BE2C (cell line): Measurements from ENCODE around the gene THOC5.
"Not testable (repeated sequence)": the region's sequence is repeated elsewhere in the genome, so short reads cannot be mapped to it uniquely, and the experiment has no call there.

ENCODE experiments used
- DNase-seq: peaks from one replicate; pipeline ENCODE4 v3.0.0-alpha.2; 2020
- H3K27me3 ChIP-seq: fragments of 250-450 bp; sonication (Bioruptor Pico); 2 replicates; pipeline ENCODE4 v1.5.1; 2020; ENCODE audit warnings: mild to moderate bottlenecking
- H3K36me3 ChIP-seq: fragments of 250-450 bp; sonication (Bioruptor Pico); 2 replicates; pipeline ENCODE4 v1.5.1; 2020; ENCODE audit warnings: mild to moderate bottlenecking
- H3K4me1 ChIP-seq: fragments of 250-450 bp; sonication (Bioruptor Pico); 2 replicates; pipeline ENCODE4 v1.5.1; 2020
- H3K4me3 ChIP-seq: 2 replicates; pipeline ENCODE4 v1.5.1; 2011; ENCODE audit warnings: low read depth, low read length
- H3K9me3 ChIP-seq: fragments of 250-450 bp; sonication (Bioruptor Pico); 2 replicates; pipeline ENCODE4 v1.5.1; 2020
- TF ChIP-seq, protein P1 (sequence below): IDR thresholded peaks from 2 replicates; pipeline ENCODE4 v1.5.1; 2012; ENCODE audit warnings: mild to moderate bottlenecking, low read depth, low read length

The THOC5 gene

DNA sequence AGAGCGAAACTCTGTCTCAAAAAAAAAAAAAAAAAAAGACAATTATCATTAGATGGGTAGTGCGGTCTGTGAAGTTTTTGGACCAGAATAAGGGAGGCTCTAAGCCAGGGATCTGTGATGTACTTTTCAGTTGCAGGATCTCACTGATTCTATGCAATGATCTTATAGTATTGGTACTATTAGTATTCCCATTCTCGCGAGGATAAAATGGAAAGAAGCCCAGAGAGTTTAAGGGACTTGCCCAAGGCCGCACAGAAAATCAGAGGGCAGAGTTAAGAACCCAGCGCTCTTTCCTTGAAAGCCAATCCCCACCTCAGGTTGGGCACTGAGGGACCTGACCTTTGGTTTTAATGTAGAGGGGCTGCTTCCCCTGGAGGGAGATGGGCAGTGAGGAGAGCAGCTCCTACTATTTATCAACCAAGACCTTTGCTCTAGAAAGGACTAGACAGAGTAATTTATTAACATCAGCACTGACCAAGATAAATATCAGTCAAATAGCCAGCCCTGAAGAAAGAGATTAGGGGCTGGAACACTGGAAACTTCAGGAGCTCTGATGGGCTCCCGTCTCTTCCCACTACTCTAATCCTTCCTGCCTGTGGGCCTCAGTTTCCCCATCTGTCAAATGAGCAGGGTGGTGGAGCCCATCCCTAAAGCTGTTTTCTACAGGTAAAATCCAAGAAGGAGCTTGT lies 21.3 kb upstream of the THOC5 start:
- no peaks in the 10 kb centered on the region for H3K9me3 ChIP-seq

DNA sequence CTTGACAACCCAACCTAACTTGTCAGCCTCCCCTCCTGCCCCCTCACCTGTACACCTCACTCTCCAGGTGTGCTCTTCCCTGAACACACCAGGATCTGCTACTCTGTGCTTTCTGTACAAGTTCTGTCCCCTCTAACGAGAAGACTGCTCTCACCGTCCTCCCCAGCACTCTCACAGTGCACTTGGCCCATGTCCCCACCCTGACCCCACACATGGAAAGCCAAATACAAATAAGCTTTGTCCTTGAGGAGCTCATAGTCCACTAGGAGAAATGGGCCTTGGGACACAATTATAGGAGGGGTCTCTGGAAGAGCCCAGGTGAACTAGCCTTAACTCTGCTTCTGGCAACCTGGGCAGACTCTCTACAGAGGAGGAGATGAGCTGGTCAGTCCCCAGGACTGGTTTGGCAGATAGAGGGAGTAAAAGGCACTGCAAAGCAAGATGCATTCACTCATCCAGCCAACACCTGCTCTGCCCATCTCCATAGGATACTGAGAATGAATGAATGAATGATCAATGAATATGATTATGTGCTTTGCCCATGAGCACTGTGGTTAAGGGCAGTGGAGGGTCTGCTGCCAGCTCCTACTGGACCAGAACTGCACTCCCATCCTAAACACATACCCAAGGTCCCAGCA lies 17.5 kb upstream of the THOC5 start:
- Histone ChIP-seq H3K4me1 (no peaks in the 10 kb centered on the region), H3K9me3 (no peaks in the 10 kb centered on the region), H3K27me3 (no peaks in the 10 kb centered on the region), H3K4me3 (no peak overlapping the region), H3K36me3 (peaks cover 12% of the 10 kb centered on the region)
- TF ChIP-seq, protein P1, sequence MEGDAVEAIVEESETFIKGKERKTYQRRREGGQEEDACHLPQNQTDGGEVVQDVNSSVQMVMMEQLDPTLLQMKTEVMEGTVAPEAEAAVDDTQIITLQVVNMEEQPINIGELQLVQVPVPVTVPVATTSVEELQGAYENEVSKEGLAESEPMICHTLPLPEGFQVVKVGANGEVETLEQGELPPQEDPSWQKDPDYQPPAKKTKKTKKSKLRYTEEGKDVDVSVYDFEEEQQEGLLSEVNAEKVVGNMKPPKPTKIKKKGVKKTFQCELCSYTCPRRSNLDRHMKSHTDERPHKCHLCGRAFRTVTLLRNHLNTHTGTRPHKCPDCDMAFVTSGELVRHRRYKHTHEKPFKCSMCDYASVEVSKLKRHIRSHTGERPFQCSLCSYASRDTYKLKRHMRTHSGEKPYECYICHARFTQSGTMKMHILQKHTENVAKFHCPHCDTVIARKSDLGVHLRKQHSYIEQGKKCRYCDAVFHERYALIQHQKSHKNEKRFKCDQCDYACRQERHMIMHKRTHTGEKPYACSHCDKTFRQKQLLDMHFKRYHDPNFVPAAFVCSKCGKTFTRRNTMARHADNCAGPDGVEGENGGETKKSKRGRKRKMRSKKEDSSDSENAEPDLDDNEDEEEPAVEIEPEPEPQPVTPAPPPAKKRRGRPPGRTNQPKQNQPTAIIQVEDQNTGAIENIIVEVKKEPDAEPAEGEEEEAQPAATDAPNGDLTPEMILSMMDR, result no peak
- DNase-seq, result no peak

More for the DNA sequence above, 21.3 kb upstream of the THOC5 start:
- Histone ChIP-seq H3K36me3 (no peaks in the 10 kb centered on the region), H3K4me3 (no peak overlapping the region), H3K4me1 (peaks cover 2% of the 10 kb centered on the region; the same call in 1 of the 2 replicates), H3K27me3 (no peaks in the 10 kb centered on the region)
- TF ChIP-seq, protein P1, result no peak
- no peak for DNase-seq

DNA sequence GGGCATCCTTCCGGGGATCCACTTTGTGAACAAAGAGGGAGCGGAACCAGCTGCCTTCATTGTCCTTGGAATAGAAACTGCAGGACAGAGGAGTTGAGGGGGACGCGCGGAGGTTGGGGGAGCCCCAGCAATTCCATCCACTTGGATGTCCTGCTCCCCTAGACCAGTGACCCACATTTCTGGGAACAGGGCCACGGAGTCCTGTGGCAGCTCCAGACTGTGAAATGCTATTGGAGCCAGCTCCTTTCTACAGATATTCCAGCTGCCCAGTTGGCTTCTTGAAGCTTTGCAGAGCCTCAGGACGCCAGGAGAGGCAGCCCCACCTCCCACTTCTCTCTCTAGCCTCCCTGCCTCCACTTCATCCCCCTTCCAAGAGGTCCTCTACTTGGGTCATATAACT lies 16.9 kb upstream of the THOC5 start:
- Histone ChIP-seq H3K4me3 (no peak overlapping the region), H3K36me3 (peaks cover 12% of the 10 kb centered on the region), H3K9me3 (no peaks in the 10 kb centered on the region), H3K27me3 (no peaks in the 10 kb centered on the region), H3K4me1 (no peaks in the 10 kb centered on the region)
- TF ChIP-seq, protein P1, result no peak
- DNase-seq, result no peak

DNA sequence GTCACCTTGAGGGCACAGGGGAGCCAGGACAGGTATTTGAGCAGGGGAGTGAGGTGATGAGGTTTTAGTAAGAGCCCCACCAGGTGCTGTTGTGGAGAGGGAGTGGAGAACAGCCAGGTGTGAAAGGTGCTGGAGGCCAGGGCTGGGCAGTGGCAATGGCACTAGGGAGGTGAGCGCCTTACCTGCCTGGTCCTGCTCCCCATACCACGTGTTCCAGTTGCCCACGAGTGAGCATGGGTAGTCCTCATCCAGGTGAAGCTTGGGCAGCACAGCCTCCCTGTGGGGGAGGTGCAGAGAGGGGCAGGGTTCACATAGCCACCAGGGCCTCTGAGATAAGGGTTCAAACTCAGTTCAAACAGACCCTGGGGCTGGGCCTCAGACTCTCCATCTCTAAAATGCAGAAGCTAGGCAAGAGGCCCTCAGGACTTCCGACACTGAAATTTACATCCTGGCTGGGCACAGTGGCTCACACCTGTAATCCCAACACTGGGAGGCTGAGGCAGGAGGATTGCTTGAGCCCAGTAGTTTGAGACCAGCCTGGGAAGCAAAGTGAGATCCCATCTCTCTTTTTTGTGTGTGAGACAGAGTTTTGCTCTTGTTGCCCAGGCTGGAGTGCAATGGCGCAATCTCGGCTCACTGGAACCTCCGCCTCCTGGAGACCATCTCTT lies 15.6 kb upstream of the THOC5 start:
- no peak overlapping the region for H3K4me3 ChIP-seq
- H3K36me3 ChIP-seq, result peaks cover 12% of the 10 kb centered on the region
- no peaks in the 10 kb centered on the region for H3K9me3 ChIP-seq
- TF ChIP-seq, protein P1, result no peak
- no peak for DNase-seq
- H3K27me3 ChIP-seq, result no peaks in the 10 kb centered on the region
- no peaks in the 10 kb centered on the region for H3K4me1 ChIP-seq

DNA sequence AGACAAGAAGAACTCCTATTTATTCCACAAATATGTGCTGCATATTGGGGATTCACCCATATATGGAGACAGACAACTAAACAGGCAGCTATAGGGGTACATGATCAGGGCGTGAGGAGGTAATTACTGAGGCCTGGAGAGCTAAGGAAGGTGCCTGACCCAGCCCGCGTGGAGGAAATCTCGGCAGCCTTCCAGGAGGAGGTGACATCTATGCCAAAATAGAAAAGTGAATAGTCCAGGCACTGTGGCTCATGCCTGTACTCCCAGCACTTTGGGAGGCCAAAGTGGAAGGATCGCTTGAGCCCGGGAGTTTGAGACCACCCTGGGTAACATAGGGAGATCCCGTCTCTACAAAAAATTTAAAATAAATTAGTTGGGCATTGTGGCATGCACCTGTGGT lies 13.8 kb upstream of the THOC5 start:
- no peaks in the 10 kb centered on the region for H3K4me1 ChIP-seq
- H3K27me3 ChIP-seq, result no peaks in the 10 kb centered on the region
- TF ChIP-seq, protein P1, result no peak
- peaks cover 13% of the 10 kb centered on the region for H3K36me3 ChIP-seq
- no peak overlapping the region for H3K4me3 ChIP-seq
- H3K9me3 ChIP-seq, result no peaks in the 10 kb centered on the region
- DNase-seq, result no peak

DNA sequence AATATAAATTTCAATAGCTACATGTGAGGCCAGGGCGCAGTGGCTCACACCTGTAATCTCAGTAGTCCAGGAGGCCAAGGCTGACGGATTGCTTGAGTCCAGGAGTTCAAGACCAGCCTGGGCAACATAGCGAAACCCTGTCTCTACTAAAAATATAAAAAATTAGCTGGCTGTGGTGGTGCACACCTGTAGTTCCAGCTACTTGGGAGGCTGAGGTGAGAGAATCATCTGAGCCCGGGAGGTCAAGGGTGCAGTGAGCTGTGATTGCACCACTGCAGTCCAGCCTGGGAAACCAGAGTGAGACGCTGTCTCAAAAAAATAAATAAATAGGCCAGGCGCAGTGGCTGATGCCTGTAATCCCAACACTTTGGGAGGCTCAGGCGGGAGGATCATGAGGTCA lies 13.0 kb upstream of the THOC5 start:
- H3K36me3 ChIP-seq, result peaks cover 21% of the 10 kb centered on the region
- H3K4me1 ChIP-seq, DNase-seq, H3K27me3 ChIP-seq, H3K4me3 ChIP-seq, H3K9me3 ChIP-seq: not testable (repeated sequence)
